Iris pigment epithelial cell (primary cell): ENCODE results near the gene SYK.
"Not testable (repeated sequence)": the region's sequence is repeated elsewhere in the genome, so short reads cannot be mapped to it uniquely, and the experiment has no call there.

ENCODE experiments used
- DNase-seq: peaks from one replicate; pipeline ENCODE4 v3.0.0-alpha.2; 2011; ENCODE audit warnings: low read depth

The SYK gene

DNA sequence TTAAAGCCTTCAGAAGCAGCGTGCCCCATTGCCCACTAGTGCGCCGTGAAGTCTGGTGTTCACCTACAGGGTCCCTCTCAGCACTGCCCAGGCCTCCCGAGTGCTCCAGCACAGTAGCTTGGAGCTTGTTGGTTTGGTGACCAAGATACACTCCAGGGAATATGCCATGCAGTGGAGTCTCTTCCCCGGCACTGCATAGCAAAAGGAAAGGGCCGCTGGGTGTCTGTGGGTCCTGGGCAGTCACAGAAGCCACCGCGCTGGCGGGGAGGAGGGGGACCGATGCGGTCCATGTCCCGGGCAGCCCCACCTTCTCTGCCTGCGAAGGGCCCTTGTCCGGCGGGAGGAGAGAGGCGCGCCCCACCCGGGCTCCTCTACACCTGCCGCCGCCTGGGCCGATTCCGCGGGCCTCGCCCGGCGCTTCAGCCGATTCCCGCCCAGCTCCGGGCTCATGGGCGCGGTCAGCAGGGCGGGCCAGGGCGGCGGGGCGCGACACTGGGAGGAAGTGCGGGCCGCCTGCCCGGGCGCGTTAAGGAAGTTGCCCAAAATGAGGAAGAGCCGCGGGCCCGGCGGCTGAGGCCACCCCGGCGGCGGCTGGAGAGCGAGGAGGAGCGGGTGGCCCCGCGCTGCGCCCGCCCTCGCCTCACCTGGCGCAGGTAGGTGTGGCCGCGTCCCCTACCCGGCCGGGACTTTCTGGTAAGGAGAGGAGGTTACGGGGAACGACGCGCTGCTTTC is at the start of gene SYK:
TSS of gene SYK (plus strand) at position 579 of the 732 bp plus-strand sequence. CDS start 42,080 bp downstream, outside the sequence.
- no peak for DNase-seq

DNA sequence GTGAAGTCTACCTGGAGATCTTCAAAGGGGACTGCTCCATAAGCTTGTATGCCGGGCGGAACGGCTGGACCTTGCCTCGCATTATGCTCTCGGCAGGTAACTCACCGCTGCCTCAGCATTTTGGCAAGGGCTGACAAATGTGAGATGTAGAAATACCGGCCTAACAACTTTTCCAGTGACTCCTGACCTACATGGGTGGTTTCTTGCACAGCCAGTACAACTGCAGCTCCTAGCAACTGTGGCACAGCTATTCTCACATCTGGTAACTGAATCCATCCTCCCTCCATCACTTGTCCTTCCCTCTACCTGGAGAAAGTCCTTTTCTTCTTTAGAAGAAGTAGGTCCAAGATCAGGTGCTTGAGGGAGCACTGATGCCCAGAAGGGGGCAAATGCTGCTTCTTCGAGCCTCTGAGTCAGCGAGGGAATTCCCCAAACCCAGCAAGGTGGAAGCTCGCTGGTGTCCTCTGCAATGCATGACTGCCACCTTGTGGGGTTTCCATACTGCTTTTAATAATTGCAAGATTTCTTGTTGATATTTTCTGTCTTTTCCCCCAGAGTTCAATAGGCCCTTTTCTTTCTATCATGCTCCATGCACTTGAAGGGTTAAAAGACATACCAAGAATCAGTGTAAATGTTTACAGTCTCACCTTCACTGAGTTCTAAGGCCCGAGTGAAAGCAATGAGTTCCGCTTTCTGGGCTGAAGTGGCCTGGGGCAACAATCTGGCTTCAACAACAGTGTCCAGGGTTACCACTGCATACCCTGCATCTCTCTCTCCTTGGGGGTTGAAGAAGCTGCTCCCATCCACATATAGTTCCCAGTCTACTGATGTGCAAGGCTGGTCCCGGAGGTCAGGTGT is 45.9 kb upstream of the SYK start:
- peak; percentile 36 for DNase-seq

- DNase-seq: not testable (repeated sequence)
Measured at GRCh38 chr9:90760577-90760976, 41.0 kb upstream of the SYK start.

DNA sequence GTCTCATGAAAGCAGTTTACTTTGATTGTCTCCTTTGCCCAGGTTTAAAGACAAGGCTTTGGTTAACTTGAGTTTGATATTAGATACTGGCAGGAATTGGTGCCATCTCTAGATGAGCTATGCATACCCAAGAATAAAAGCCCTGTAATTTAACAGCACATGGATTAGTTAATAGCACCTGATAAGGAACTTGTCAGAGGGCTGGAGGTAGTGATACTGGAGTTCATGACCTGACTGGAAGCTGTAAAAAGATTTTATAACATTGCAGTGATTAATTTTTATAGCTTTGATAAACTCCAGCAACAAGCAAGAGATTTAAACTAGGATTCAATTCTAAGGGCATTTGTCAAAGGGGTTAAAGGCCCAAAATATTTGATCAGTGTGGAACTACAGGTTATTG is 34.9 kb upstream of the SYK start:
- DNase-seq: no peak

GRCh38 chr9:90767523-90768100 is 34.0 kb upstream of the SYK start:
- no peak for DNase-seq

GRCh38 chr9:90770182-90770738 is 31.4 kb upstream of the SYK start:
- DNase-seq: no peak

- no peak for DNase-seq
Measured at GRCh38 chr9:90770927-90771326, 30.7 kb upstream of the SYK start.

GRCh38 chr9:90772386-90772785 is 29.2 kb upstream of the SYK start:
- DNase-seq: no peak

- no peak for DNase-seq
Measured at GRCh38 chr9:90773617-90774016, 28.0 kb upstream of the SYK start.

DNA sequence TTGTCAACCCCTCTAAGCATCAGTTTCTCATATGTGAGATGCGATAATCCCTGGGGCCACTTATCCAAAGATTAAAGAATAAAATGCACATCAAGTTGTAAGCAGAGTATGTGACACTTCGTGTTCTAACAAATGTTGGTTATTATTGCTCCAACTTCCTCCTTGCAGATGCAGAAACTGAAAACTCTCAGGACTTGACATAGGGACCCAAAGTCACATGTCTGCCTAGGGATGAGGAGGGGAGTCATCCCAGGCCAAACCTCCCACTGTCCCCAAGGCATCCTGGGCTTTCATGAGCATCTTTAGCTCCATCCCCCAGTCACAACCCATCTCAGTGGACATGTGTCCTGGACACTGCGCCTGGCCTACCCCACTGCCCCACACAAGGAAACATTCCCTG is 27.5 kb upstream of the SYK start:
- DNase-seq: no peak

DNA sequence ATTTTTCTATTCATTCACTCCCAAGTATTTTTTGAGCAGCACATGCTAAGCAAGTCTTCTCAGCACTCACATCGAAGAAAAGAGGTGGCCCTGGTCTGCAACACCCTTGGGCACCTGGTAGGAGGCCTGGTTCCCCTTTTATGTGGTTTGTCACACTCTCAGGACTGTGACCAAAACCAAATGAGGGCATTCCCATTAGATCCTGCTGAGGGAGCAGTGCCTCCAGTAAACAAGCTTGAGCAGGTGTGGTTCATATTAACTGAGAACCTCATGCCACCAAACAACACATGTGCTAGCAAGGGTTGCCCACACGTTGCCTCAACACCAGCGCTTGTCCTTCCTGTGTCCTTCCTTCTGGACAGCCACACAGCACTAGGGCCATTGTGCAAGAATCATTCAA is 26.9 kb upstream of the SYK start:
- no peak for DNase-seq

- DNase-seq: no peak
Measured at GRCh38 chr9:90775657-90776056, 26.0 kb upstream of the SYK start.

GRCh38 chr9:90778746-90779145 is 22.9 kb upstream of the SYK start:
- DNase-seq: no peak

DNA sequence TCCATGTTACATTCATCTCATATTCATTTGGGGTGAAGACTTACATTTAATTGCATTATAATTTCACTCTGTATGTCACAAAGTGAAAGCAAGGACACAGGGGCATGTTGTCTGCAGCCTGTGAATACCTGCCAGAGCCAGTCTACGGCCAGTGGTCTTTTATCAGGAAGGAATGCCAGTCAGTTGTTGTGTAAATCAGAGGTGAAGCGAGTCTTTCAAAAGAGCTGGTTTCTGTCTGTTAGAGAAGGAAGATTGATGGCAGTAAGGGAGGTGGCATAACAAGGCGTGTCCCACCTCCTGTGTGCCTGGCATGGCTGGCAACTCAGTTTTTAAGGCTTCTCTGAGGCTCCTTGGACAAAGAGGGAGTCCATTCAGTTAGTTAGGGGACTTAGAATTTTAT is 18.1 kb upstream of the SYK start:
- DNase-seq: no peak

- DNase-seq: no peak
Measured at GRCh38 chr9:90783964-90784363, 17.7 kb upstream of the SYK start.

GRCh38 chr9:90787771-90788460 is 13.7 kb upstream of the SYK start:
- DNase-seq: no peak

DNA sequence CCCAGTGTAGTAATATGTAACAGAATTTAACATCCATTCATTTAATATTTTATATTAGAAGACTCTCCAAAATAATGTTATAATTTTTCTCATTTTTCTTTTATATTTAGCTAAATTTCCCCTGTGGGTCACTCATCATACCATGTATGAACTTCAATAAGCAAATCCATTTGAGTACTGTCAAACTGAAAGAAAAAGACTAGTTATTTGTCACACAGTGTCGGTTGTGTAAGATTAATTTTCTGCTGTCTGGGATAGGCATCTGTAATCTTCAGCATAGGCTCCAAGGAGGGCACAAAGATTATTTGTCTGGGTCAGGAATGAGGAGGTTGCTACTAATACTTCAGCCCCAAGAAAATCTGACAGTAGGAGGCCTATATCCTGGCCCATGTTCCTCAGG is 13.1 kb upstream of the SYK start:
- DNase-seq: not testable (repeated sequence)

- DNase-seq: no peak
Measured at GRCh38 chr9:90789408-90789807, 12.2 kb upstream of the SYK start.

DNA sequence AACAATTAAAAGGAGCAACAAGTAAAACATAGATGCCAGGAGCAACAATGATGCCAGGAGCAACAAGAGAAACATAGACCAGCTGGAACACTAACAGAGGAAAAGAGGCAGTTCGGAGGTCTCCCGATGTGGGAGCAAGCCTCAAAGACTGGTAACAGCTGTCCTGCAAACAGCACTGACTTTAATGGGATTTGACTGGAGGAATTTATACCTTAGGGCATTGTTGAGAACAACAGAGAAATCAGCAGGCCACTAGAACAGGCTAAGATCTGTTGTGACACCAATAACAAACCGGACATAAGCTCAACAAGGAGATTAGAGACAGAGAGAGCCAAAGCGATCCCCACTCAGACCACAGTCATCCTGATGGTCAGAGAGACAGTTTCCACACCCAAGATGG is 11.8 kb upstream of the SYK start:
- DNase-seq: no peak

- DNase-seq: not testable (repeated sequence)
Measured at GRCh38 chr9:90793024-90793423, 8.6 kb upstream of the SYK start.

DNA sequence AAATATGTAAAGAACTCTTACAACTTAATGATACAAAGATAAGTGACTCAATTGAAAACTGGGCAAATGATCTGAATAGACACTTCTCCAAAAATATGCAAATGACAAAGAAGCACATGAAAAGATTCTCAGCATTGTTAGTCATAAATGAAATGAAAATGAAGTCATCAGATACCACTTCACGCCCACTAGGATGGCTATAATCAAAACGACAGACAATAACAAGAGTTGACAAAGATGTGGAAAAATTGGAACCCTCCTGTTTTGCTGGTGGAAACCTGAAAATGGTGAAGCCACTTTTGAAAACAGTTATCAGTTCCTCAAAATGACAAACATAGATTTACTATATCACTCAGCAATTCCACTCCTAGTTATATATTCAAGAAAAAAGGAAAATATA is 7.9 kb upstream of the SYK start:
- DNase-seq: no peak

- DNase-seq: no peak
Measured at GRCh38 chr9:90795084-90795483, 6.5 kb upstream of the SYK start.
